DND-41 (cell line): ENCODE measurements around the gene KPNA3.

Source experiments
- ATAC-seq: fragments of 200-7000 bp; cut with Tn5 transposase; 3 replicates; pipeline ENCODE4 v1.9.1; 2021; ENCODE audit warnings: low read depth; ENCODE audit not compliant: insufficient read depth
- DNase-seq: peaks from one replicate; pipeline ENCODE4 v3.0.0-alpha.2; 2020
- H2AFZ ChIP-seq: 2 replicates; pipeline ENCODE4 v1.6.0; 2012; ENCODE audit warnings: low read depth, low read length
- H3K27ac ChIP-seq: 2 replicates; pipeline ENCODE4 v1.5.1; 2012; ENCODE audit warnings: low read length, inconsistent platforms
- H3K27me3 ChIP-seq: fragments of 200-600 bp; sonication (generic); 2 replicates; pipeline ENCODE4 v1.6.0; 2012; ENCODE audit warnings: low read length, mild to moderate bottlenecking, inconsistent platforms; ENCODE audit not compliant: insufficient read depth, poor library complexity
- H3K36me3 ChIP-seq: 2 replicates; pipeline ENCODE4 v1.5.1; 2012; ENCODE audit warnings: low read length, inconsistent platforms; ENCODE audit not compliant: insufficient read depth
- H3K4me1 ChIP-seq: 2 replicates; pipeline ENCODE4 v1.5.1; 2012; ENCODE audit warnings: mild to moderate bottlenecking, low read length; ENCODE audit not compliant: insufficient read depth
- H3K4me2 ChIP-seq: 2 replicates; pipeline ENCODE4 v1.6.0; 2012; ENCODE audit warnings: mild to moderate bottlenecking, moderate library complexity, low read length, inconsistent platforms; ENCODE audit not compliant: insufficient read depth
- H3K4me3 ChIP-seq, 2 experiments: fragments of 200-600 bp in 1 of 2; shearing (Covaris generic) in 1 of 2; 2 replicates each; pipeline ENCODE4 v1.5.1; 2012 to 2016; ENCODE audit warnings: inconsistent platforms in 2 of 2, low read length in 2 of 2, mild to moderate bottlenecking in 2 of 2, low read depth in 1 of 2, moderate library complexity in 1 of 2
- H3K79me2 ChIP-seq: 2 replicates; pipeline ENCODE4 v1.6.0; 2012; ENCODE audit warnings: low read length, inconsistent platforms; ENCODE audit not compliant: insufficient read depth
- H3K9ac ChIP-seq: 2 replicates; pipeline ENCODE4 v1.6.0; 2012; ENCODE audit warnings: low read depth, mild to moderate bottlenecking, inconsistent platforms, low read length, moderate library complexity
- H3K9me3 ChIP-seq: 2 replicates; pipeline ENCODE4 v1.5.1; 2012; ENCODE audit warnings: low read length, moderate library complexity, mild to moderate bottlenecking, inconsistent platforms; ENCODE audit not compliant: insufficient read depth, severe bottlenecking
- H4K20me1 ChIP-seq: 2 replicates; pipeline ENCODE4 v1.6.0; 2012; ENCODE audit warnings: low read length; ENCODE audit not compliant: insufficient read depth
- CTCF ChIP-seq: IDR thresholded peaks from 2 replicates; pipeline ENCODE4 v1.5.1; 2012; ENCODE audit warnings: borderline replicate concordance, low read length, moderate library complexity, mild to moderate bottlenecking; ENCODE audit not compliant: poor library complexity, severe bottlenecking; ENCODE audit errors: extremely low read depth
- EZH2 ChIP-seq: IDR thresholded peaks from 3 replicates; pipeline ENCODE4 v1.6.1; 2012; ENCODE audit warnings: borderline replicate concordance, low read depth, mild to moderate bottlenecking, moderate library complexity, low read length, inconsistent platforms; ENCODE audit not compliant: severe bottlenecking

The KPNA3 gene

GRCh38 chr13:49746111-49746510 is 46.4 kb downstream of the KPNA3 start:
- peaks cover 63% of the 10 kb centered on the region for H3K79me2 ChIP-seq

GRCh38 chr13:49740870-49741269 is 51.6 kb downstream of the KPNA3 start:
- no peaks in the 10 kb centered on the region for H3K27me3 ChIP-seq
- no peak overlapping the region for H3K27ac ChIP-seq
- no peak overlapping the region for H3K9ac ChIP-seq
- H2AFZ ChIP-seq = no peak overlapping the region
- DNase-seq (no peak), ATAC-seq (no peak)
- H3K4me1 ChIP-seq = no peaks in the 10 kb centered on the region
- H3K79me2 ChIP-seq = peaks cover 21% of the 10 kb centered on the region; the same call in 1 of the 2 replicates
- H4K20me1 ChIP-seq = no peaks in the 10 kb centered on the region
- H3K36me3 ChIP-seq = peaks cover 53% of the 10 kb centered on the region; the same call in 1 of the 2 replicates
- H3K9me3 ChIP-seq = no peaks in the 10 kb centered on the region
- no peak overlapping the region for H3K4me3 ChIP-seq
- H3K4me2 ChIP-seq = no peak overlapping the region
- TF ChIP-seq EZH2 = no peak
- no peak for TF ChIP-seq CTCF

More at GRCh38 chr13:49746111-49746510, 46.4 kb downstream of the KPNA3 start:
- H2AFZ ChIP-seq = no peak overlapping the region
- DNase-seq (no peak), ATAC-seq (no peak)
- no peaks in the 10 kb centered on the region for H3K4me1 ChIP-seq
- H3K27ac ChIP-seq = no peak overlapping the region
- no peak for TF ChIP-seq EZH2
- no peak for TF ChIP-seq CTCF
- H3K36me3 ChIP-seq = peaks cover 46% of the 10 kb centered on the region; the same call in 1 of the 2 replicates
- H3K4me2 ChIP-seq = no peak overlapping the region
- H3K9ac ChIP-seq = no peak overlapping the region
- H3K4me3 ChIP-seq = no peak overlapping the region
- no peaks in the 10 kb centered on the region for H3K9me3 ChIP-seq
- H4K20me1 ChIP-seq = peaks cover 16% of the 10 kb centered on the region
- no peaks in the 10 kb centered on the region for H3K27me3 ChIP-seq

GRCh38 chr13:49739498-49740187 is 52.8 kb downstream of the KPNA3 start:
- DNase-seq (no peak), ATAC-seq (no peak)
- Histone ChIP-seq H3K36me3 (peaks cover 43% of the 10 kb centered on the region; the same call in 1 of the 2 replicates), H3K79me2 (peaks cover 14% of the 10 kb centered on the region; the same call in 1 of the 2 replicates), H3K9me3 (no peaks in the 10 kb centered on the region), H3K4me3 (no peak overlapping the region), H3K4me1 (no peaks in the 10 kb centered on the region), H3K27me3 (no peaks in the 10 kb centered on the region), H3K27ac (no peak overlapping the region), H2AFZ (no peak overlapping the region), H4K20me1 (no peaks in the 10 kb centered on the region), H3K4me2 (no peak overlapping the region), H3K9ac (no peak overlapping the region)
- TF ChIP-seq CTCF (no peak), EZH2 (no peak)
